DMS53 treated with DMSO at 0.1 percent for 48 hours (cell line): ENCODE data around the gene ITGB2.

ENCODE experiments used
- DNase-seq: peaks from one replicate; lab custom pipeline; 2025; ENCODE audit not compliant: unreplicated experiment; lab: John Stamatoyannopoulos, UW

Gene ITGB2

GRCh38 chr21:44871576-44872269 lies 49.0 kb downstream of the ITGB2 start:
- DNase-seq, result no peak

- no peak for DNase-seq
Measured at GRCh38 chr21:44870748-44871495, 49.8 kb downstream of the ITGB2 start.

- no peak for DNase-seq
Measured at GRCh38 chr21:44869781-44870747, 50.6 kb downstream of the ITGB2 start.

- DNase-seq, result no peak
Measured at GRCh38 chr21:44868707-44869106, 52.0 kb downstream of the ITGB2 start.

GRCh38 chr21:44867999-44868700 lies 52.5 kb downstream of the ITGB2 start:
- no peak for DNase-seq

- no peak for DNase-seq
Measured at GRCh38 chr21:44867464-44867863, 53.2 kb downstream of the ITGB2 start.

GRCh38 chr21:44866780-44867179 lies 53.9 kb downstream of the ITGB2 start:
- no peak for DNase-seq

- DNase-seq, result no peak
Measured at GRCh38 chr21:44865561-44866280, 55.0 kb downstream of the ITGB2 start.

GRCh38 chr21:44862869-44863685 lies 57.6 kb downstream of the ITGB2 start:
- no peak for DNase-seq

GRCh38 chr21:44858791-44859190 lies 61.9 kb downstream of the ITGB2 start:
- DNase-seq, result no peak

- no peak for DNase-seq
Measured at GRCh38 chr21:44858291-44858690, 62.4 kb downstream of the ITGB2 start.

- DNase-seq, result no peak
Measured at GRCh38 chr21:44857127-44857892, 63.4 kb downstream of the ITGB2 start.

GRCh38 chr21:44856131-44856530 lies 64.6 kb downstream of the ITGB2 start:
- no peak for DNase-seq

GRCh38 chr21:44855572-44855971 lies 65.1 kb downstream of the ITGB2 start:
- DNase-seq, result no peak

- no peak for DNase-seq
Measured at GRCh38 chr21:44854664-44855446, 65.8 kb downstream of the ITGB2 start.

- DNase-seq, result no peak
Measured at GRCh38 chr21:44854391-44854663, 66.4 kb downstream of the ITGB2 start.

- no peak for DNase-seq
Measured at GRCh38 chr21:44853601-44854390, 66.9 kb downstream of the ITGB2 start.
